ENCODE measurements around the gene HSD3B2. TPM values are rescaled to one million over a fixed set of nuclear protein-coding genes. Genes with fewer than 3 reads are reported as not detected.

The HSD3B2 gene
- total RNA-seq, 2 donors from 2014 or later = not detected

DNA sequence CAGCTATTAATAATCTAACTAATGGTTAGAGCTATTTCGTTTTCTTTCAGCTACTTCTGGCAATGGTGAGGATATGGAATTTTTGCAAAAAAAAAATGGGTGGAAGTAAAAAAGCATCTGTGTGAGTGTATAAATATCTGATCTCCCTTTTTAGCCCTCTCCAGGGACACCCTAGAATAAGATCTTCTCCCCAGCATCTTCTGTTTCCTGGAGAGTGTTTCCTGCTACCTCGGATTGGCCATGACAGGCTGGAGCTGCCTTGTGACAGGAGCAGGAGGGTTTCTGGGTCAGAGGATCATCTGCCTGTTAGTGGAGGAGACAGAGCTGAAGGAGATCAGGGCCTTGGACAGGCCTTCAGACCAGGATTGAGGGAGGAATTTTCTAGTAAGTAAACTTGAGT, 23.8 kb downstream of the HSD3B2 start:
- H3K27me3 ChIP-seq = no peaks in the 10 kb centered on the region
- H3K4me3 ChIP-seq = no peak overlapping the region
- H3K27ac ChIP-seq = no peak overlapping the region
- no peaks in the 10 kb centered on the region for H3K36me3 ChIP-seq
- TF ChIP-seq CTCF (IDR thresholded peaks at IDR 0.05) = no peak
- no peak for DNase-seq (ENCODE audit: low spot score)
- no peaks in the 10 kb centered on the region for H3K9me3 ChIP-seq
- no peaks in the 10 kb centered on the region for H3K4me1 ChIP-seq

GRCh38 chr1:119440721-119441307, 25.9 kb downstream of the HSD3B2 start:
- no peak overlapping the region for H3K4me3 ChIP-seq
- H3K27ac ChIP-seq = no peak overlapping the region
- no peak for TF ChIP-seq CTCF (IDR thresholded peaks at IDR 0.05)
- no peaks in the 10 kb centered on the region for H3K4me1 ChIP-seq
- H3K36me3 ChIP-seq = no peaks in the 10 kb centered on the region
- H3K27me3 ChIP-seq = no peaks in the 10 kb centered on the region
- DNase-seq (ENCODE audit: low spot score) = no peak
- no peaks in the 10 kb centered on the region for H3K9me3 ChIP-seq

DNA sequence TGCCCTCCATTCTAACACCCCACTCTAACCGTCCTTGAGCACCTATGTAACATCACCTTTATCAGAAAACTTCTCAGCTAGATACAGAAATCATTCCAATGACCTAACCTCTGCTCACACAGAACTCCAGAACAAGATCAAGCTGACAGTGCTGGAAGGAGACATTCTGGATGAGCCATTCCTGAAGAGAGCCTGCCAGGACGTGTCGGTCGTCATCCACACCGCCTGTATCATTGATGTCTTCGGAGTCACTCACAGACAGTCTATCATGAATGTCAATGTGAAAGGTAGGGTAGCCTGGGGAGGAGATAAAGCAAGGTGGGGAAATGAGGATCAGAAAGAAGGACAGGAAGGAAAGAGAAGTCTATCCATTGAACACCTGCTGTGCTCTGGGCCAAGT, 27.8 kb downstream of the HSD3B2 start:
- Histone ChIP-seq H3K27me3 (no peaks in the 10 kb centered on the region), H3K27ac (no peak overlapping the region), H3K9me3 (no peaks in the 10 kb centered on the region), H3K4me3 (no peak overlapping the region), H3K4me1 (no peaks in the 10 kb centered on the region), H3K36me3 (no peaks in the 10 kb centered on the region)
- DNase-seq (ENCODE audit: low spot score) = no peak
- TF ChIP-seq CTCF (IDR thresholded peaks at IDR 0.05) = no peak

- TF ChIP-seq CTCF (IDR thresholded peaks at IDR 0.05) = no peak
- no peak for DNase-seq (ENCODE audit: low spot score)
- H3K4me3 ChIP-seq = no peak overlapping the region
- no peaks in the 10 kb centered on the region for H3K27me3 ChIP-seq
- no peaks in the 10 kb centered on the region for H3K9me3 ChIP-seq
- no peak overlapping the region for H3K27ac ChIP-seq
- H3K36me3 ChIP-seq = no peaks in the 10 kb centered on the region
- H3K4me1 ChIP-seq = no peaks in the 10 kb centered on the region
These were observed 31.4 kb downstream of the HSD3B2 start for GRCh38 chr1:119446321-119446720.

DNA sequence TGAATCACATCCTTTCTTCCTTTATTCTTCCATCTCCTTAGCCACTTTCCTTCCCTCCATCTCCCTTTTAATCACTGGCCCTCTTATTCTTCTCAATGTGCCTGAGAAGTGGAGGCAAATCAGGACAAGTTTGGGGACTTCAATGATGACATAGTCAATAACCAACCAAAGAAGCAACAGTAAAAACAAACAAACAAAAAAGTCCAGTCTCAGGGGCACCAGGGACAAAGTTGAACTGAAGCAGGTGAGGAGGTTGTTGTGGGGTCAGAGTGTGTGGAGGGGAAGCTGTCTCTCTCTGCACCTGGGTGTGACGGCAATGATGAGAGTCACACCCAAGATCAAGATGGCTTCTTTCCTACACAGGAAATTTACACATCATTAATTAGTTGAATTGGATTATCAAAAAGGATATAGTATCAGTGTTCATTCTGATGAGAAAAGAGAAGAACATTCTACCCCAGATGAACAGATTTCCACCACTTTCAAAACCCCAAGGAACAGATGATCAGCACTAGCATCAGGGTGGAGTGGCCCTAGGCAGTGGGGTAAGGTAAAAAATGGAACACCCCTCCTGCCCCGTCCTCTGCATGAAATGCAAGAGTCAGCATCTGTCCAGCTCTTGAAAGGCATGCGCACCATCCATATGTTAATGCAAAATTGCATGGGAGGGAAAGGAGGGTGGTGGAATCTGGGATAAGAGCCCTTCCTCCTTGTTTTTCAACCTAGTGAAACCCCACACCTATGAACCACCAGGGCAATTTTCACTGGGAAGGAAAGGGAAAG, 32.6 kb downstream of the HSD3B2 start:
- H3K9me3 ChIP-seq = no peaks in the 10 kb centered on the region
- no peaks in the 10 kb centered on the region for H3K4me1 ChIP-seq

More for the DNA sequence above, 32.6 kb downstream of the HSD3B2 start:
- TF ChIP-seq CTCF (IDR thresholded peaks at IDR 0.05) = no peak
- no peaks in the 10 kb centered on the region for H3K27me3 ChIP-seq
- H3K4me3 ChIP-seq = no peak overlapping the region
- DNase-seq (ENCODE audit: low spot score) = no peak
- H3K36me3 ChIP-seq = no peaks in the 10 kb centered on the region
- H3K27ac ChIP-seq = no peak overlapping the region
